Osteoblast (primary cell): ENCODE measurements around the gene RBFOX2. TPM values are rescaled to one million over a fixed set of nuclear protein-coding genes. Genes with fewer than 3 reads are reported as not detected.
A peak's percentile ranks its signal among the peaks of the same experiment; 100 is the strongest.
"Not testable (repeated sequence)": the region's sequence is repeated elsewhere in the genome, so short reads cannot be mapped to it uniquely, and the experiment has no call there.

Source experiments
- DNase-seq: peaks from one replicate; pipeline ENCODE4 v3.0.0; 2011; ENCODE audit warnings: low spot score, mixed read lengths; ENCODE audit not compliant: insufficient read length; ENCODE audit errors: missing footprints
- H2AFZ ChIP-seq: 2 replicates; pipeline ENCODE4 v1.6.0; 2011; ENCODE audit warnings: mild to moderate bottlenecking, low read length
- H3K27ac ChIP-seq: 2 replicates; pipeline ENCODE4 v1.5.1; 2011; ENCODE audit warnings: mild to moderate bottlenecking, low read depth, low read length, moderate library complexity
- H3K27me3 ChIP-seq: 2 replicates; pipeline ENCODE4 v1.6.0; 2012; ENCODE audit warnings: mild to moderate bottlenecking, control low read depth, inconsistent platforms, low read length, moderate library complexity; ENCODE audit not compliant: insufficient read depth
- H3K36me3 ChIP-seq: 2 replicates; pipeline ENCODE4 v1.5.1; 2011; ENCODE audit warnings: mild to moderate bottlenecking, low read length, control low read depth, moderate library complexity; ENCODE audit not compliant: insufficient read depth
- H3K4me1 ChIP-seq: 2 replicates; pipeline ENCODE4 v1.5.1; 2011; ENCODE audit warnings: mild to moderate bottlenecking, low read length, control low read depth, moderate library complexity; ENCODE audit not compliant: insufficient read depth
- H3K4me2 ChIP-seq: 2 replicates; pipeline ENCODE4 v1.6.0; 2011; ENCODE audit warnings: mild to moderate bottlenecking, low read length; ENCODE audit not compliant: insufficient read depth
- H3K4me3 ChIP-seq: fragments of 200-600 bp; sonication (generic); 3 replicates; pipeline ENCODE4 v1.5.1; 2012; ENCODE audit warnings: mild to moderate bottlenecking, low read length, inconsistent platforms; ENCODE audit not compliant: insufficient read depth
- H3K79me2 ChIP-seq: 2 replicates; pipeline ENCODE4 v1.6.0; 2012; ENCODE audit warnings: mild to moderate bottlenecking, low read length, control low read depth, inconsistent platforms; ENCODE audit not compliant: insufficient read depth
- H3K9me3 ChIP-seq: 2 replicates; pipeline ENCODE4 v1.5.1; 2011; ENCODE audit warnings: low read depth, low read length, control low read depth
- H4K20me1 ChIP-seq: 2 replicates; pipeline ENCODE4 v1.6.0; 2012; ENCODE audit warnings: mild to moderate bottlenecking, low read length, control low read depth; ENCODE audit not compliant: insufficient read depth
- total RNA-seq: library from RNA; depleted of rRNA; stranded (reverse); fragments of >200 nt; gene quantifications from 2 replicates; pipeline ENCODE4 v1.2.3, GENCODE V29; 2012
- TF ChIP-seq, protein P1 (sequence below): IDR thresholded peaks from 2 replicates; pipeline ENCODE4 v1.5.1; 2011; ENCODE audit warnings: mild to moderate bottlenecking, low read depth, low read length, moderate library complexity; ENCODE audit errors: extremely low read depth

RBFOX2 gene
- total RNA-seq, 1 donor: 171 TPM

DNA sequence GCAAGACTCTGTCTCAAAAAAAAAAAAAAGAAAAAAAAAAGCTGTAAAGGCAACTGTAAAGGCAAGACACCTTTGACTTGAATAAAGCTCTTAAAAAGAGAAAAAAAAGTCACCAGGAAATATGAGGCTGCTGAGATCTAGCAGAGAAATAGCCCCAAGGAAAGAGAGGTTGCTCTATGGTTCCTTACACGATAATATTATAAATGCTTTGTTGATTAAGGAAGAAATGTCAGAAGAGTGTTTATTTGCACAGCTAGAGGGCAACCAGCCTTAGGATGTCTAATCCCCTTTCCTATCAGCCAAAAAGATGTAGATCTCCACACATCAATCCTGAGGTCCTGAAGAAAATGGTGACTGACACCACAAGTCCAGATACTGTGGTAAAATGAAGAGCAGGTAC is 32.0 kb downstream of the RBFOX2 start:
- Histone ChIP-seq H3K4me3 (no peak overlapping the region), H3K36me3 (peaks cover 3% of the 10 kb centered on the region), H3K27ac (peak overlapping the region; percentile 63), H3K4me1 (peaks cover 24% of the 10 kb centered on the region), H2AFZ (no peak overlapping the region), H3K27me3 (no peaks in the 10 kb centered on the region), H3K79me2 (peaks cover 67% of the 10 kb centered on the region), H3K9me3 (no peaks in the 10 kb centered on the region), H4K20me1 (no peaks in the 10 kb centered on the region), H3K4me2 (no peak overlapping the region)
- TF ChIP-seq, protein P1, sequence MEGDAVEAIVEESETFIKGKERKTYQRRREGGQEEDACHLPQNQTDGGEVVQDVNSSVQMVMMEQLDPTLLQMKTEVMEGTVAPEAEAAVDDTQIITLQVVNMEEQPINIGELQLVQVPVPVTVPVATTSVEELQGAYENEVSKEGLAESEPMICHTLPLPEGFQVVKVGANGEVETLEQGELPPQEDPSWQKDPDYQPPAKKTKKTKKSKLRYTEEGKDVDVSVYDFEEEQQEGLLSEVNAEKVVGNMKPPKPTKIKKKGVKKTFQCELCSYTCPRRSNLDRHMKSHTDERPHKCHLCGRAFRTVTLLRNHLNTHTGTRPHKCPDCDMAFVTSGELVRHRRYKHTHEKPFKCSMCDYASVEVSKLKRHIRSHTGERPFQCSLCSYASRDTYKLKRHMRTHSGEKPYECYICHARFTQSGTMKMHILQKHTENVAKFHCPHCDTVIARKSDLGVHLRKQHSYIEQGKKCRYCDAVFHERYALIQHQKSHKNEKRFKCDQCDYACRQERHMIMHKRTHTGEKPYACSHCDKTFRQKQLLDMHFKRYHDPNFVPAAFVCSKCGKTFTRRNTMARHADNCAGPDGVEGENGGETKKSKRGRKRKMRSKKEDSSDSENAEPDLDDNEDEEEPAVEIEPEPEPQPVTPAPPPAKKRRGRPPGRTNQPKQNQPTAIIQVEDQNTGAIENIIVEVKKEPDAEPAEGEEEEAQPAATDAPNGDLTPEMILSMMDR: no peak
- DNase-seq: no peak

DNA sequence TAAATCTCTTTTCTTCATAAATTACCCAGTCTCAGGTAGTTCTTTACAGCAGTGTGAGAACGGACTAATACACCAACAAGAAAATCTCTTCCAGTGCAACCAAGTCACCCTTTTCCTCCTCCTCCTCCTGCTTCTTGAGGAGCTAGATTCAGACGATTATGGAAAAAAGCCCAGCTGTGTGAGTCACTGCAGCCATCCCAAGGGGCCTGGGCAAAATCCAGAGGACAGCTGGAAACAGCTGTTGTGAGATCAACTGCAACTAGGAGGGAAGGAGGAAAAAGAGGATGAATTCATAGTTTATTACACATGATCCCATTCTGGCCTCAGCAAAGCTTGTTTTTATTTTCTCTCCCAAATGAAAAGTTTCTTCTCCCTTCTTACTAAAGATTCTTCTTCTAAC is 32.9 kb downstream of the RBFOX2 start:
- H3K4me1 ChIP-seq: peaks cover 28% of the 10 kb centered on the region
- H3K9me3 ChIP-seq: no peaks in the 10 kb centered on the region
- H3K4me3 ChIP-seq: peak overlapping the region; percentile 25
- no peak overlapping the region for H2AFZ ChIP-seq
- peak overlapping the region; percentile 65 for H3K4me2 ChIP-seq
- peak overlapping the region; percentile 63 for H3K27ac ChIP-seq
- H3K36me3 ChIP-seq: peaks cover 3% of the 10 kb centered on the region
- peaks cover 65% of the 10 kb centered on the region for H3K79me2 ChIP-seq
- no peaks in the 10 kb centered on the region for H3K27me3 ChIP-seq
- peak; percentile 88 for DNase-seq
- H4K20me1 ChIP-seq: no peaks in the 10 kb centered on the region
- TF ChIP-seq, protein P1: no peak

DNA sequence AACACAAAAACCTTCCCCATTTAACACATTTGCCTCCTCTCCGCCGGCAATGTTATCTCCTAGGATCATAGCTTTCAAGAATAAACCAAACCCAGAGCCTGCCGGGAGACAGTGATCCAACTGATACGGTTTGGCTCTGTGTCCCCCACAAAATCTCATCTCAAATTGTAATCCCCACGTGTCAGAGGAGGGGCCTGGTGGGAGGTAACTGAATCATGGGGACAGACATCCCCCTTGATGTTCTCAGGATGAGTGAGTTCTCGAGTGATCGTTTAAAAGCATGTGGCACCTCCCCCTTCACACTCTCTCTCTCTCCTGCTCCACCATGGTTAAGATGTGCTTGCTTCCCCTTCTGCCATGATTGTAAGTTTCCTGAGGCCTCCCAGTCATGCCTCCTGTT is 33.3 kb downstream of the RBFOX2 start:
- DNase-seq: no peak
- H2AFZ ChIP-seq: no peak overlapping the region
- TF ChIP-seq, protein P1: no peak
- H3K4me1 ChIP-seq: peaks cover 28% of the 10 kb centered on the region
- H3K4me3 ChIP-seq: peak overlapping the region; percentile 25
- peak overlapping the region; percentile 63 for H3K27ac ChIP-seq
- H3K4me2 ChIP-seq: peak overlapping the region; percentile 65
- no peaks in the 10 kb centered on the region for H3K27me3 ChIP-seq
- no peaks in the 10 kb centered on the region for H4K20me1 ChIP-seq
- H3K79me2 ChIP-seq: peaks cover 65% of the 10 kb centered on the region
- no peaks in the 10 kb centered on the region for H3K9me3 ChIP-seq
- H3K36me3 ChIP-seq: peaks cover 3% of the 10 kb centered on the region

DNA sequence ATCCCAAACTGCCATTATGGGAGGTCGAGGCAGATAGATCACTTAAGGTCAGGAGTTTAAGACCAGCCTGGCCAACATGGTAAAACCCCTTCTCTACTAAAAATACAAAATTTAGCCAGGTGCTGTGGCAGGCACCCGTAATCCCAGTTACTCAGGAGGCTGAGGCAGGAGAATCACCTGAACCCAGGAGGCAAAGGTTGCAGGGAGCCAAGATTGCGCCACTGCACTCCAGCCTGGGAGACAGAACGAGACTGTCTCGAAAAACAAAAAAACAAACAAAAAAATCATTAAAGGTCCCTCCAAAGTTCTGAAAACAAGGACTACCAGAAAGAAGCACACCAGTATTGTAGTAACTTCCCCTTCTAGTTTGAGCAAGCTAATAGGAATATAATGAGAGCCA is 34.9 kb downstream of the RBFOX2 start:
- H2AFZ ChIP-seq, H4K20me1 ChIP-seq, H3K27ac ChIP-seq, H3K36me3 ChIP-seq, H3K4me2 ChIP-seq, DNase-seq, H3K9me3 ChIP-seq, H3K4me3 ChIP-seq, H3K27me3 ChIP-seq: not testable (repeated sequence)
- H3K4me1 ChIP-seq: peaks cover 28% of the 10 kb centered on the region
- H3K79me2 ChIP-seq: peaks cover 62% of the 10 kb centered on the region
